Measurements from ENCODE around the gene PTRH2. TPM values are rescaled to one million over a fixed set of nuclear protein-coding genes. Genes with fewer than 3 reads are reported as not detected.

PTRH2 gene
- total RNA-seq, 1 experiment from 2014 or later = 40.8 TPM

DNA sequence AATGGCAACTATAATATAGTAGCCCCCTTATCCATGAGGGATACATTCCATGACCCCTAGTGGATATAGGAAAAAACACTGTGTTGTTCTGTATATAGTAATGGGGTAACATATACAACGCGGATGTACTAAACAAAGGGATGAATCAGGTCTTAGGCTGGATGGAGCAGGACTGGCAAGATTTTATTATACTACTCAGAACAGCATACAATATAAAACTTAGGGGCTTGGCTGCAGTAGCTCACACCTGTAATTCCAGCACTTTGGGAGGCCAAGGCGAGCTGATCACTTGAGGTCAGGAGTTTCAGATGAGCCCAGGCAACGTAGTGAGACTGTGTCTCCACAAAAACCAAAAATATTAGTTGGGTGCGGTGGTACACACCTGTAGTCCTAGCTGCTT lies 27.0 kb upstream of the PTRH2 start:
- Mint-ChIP-seq H3K9me3 (no peaks in the 10 kb centered on the region), H3K27me3 (ENCODE audit: low read depth) (no peaks in the 10 kb centered on the region), H3K4me3 (no peak overlapping the region), H3K4me1 (no peaks in the 10 kb centered on the region), H3K36me3 (ENCODE audit: insufficient read depth in 1 of 3, low read depth in 3 of 3) (peaks cover 0 to 16% (median 0%) of the 10 kb centered on the region in 3 experiments; a peak in 3 of 7 replicates), H3K27ac (no peak overlapping the region)
- no peak overlapping the region for H3K23ac ChIP-seq (ENCODE audit: insufficient read length, low read depth, low read length)
- no peak overlapping the region for H3T11ph ChIP-seq (ENCODE audit: low read length)
- no peak overlapping the region for H2BK120ac ChIP-seq (ENCODE audit: low read depth, low read length, poor library complexity, severe bottlenecking)
- no peak overlapping the region for H2BK12ac ChIP-seq (ENCODE audit: insufficient read length, low read depth, low read length)
- no peaks in the 10 kb centered on the region for H3K4me1 ChIP-seq (ENCODE audit: insufficient read depth, low read length)
- no peak overlapping the region for H2BK20ac ChIP-seq (ENCODE audit: low read depth, low read length, poor library complexity, severe bottlenecking)
- H3K56ac ChIP-seq (ENCODE audit: insufficient read length, low read depth, low read length) = no peak overlapping the region
- H3K23me2 ChIP-seq (ENCODE audit: insufficient read length, low read depth, low read length, poor library complexity, severe bottlenecking) = no peaks in the 10 kb centered on the region
- no peak overlapping the region for H4K91ac ChIP-seq (ENCODE audit: insufficient read length, low read depth, low read length)
- H3K27ac ChIP-seq (ENCODE audit: insufficient read length, low read depth, low read length) = no peak overlapping the region
- no peak overlapping the region for H3K4ac ChIP-seq (ENCODE audit: low read depth, low read length)
- no peaks in the 10 kb centered on the region for H4K20me1 ChIP-seq (ENCODE audit: control insufficient read depth, insufficient read depth, insufficient read length)
- H3K18ac ChIP-seq (ENCODE audit: insufficient read length, low read depth, low read length) = no peak overlapping the region
- WGBS (ENCODE audit: extremely low coverage, insufficient read length, low lambda C conversion rate) = no CpG with 5 or more reads among the region's 5 CpGs
- no peaks in the 10 kb centered on the region for H3K79me2 ChIP-seq (ENCODE audit: insufficient read depth, low read length)
- H3K14ac ChIP-seq (ENCODE audit: insufficient read depth, low read length) = no peak overlapping the region
- no peak overlapping the region for H3K4me2 ChIP-seq (ENCODE audit: insufficient read depth, insufficient read length, low read length)
- no peak overlapping the region for H2AFZ ChIP-seq (ENCODE audit: low read length)
- H2AK5ac ChIP-seq (ENCODE audit: insufficient read length, low read length) = no peak overlapping the region
- H3K9ac ChIP-seq (ENCODE audit: extremely low read depth, insufficient read length, low read length) = no peak overlapping the region
- H4K8ac ChIP-seq (replicated peaks; ENCODE audit: insufficient read length, low read depth, low read length) = no peak overlapping the region
- no peak overlapping the region for H2BK15ac ChIP-seq (ENCODE audit: low read depth, low read length)
- no peak overlapping the region for H2BK5ac ChIP-seq (ENCODE audit: insufficient read length, low read length)
- H3K27me3 ChIP-seq (ENCODE audit: insufficient read depth, low read length) = no peaks in the 10 kb centered on the region
- no peak for DNase-seq
- TF ChIP-seq, protein P1, sequence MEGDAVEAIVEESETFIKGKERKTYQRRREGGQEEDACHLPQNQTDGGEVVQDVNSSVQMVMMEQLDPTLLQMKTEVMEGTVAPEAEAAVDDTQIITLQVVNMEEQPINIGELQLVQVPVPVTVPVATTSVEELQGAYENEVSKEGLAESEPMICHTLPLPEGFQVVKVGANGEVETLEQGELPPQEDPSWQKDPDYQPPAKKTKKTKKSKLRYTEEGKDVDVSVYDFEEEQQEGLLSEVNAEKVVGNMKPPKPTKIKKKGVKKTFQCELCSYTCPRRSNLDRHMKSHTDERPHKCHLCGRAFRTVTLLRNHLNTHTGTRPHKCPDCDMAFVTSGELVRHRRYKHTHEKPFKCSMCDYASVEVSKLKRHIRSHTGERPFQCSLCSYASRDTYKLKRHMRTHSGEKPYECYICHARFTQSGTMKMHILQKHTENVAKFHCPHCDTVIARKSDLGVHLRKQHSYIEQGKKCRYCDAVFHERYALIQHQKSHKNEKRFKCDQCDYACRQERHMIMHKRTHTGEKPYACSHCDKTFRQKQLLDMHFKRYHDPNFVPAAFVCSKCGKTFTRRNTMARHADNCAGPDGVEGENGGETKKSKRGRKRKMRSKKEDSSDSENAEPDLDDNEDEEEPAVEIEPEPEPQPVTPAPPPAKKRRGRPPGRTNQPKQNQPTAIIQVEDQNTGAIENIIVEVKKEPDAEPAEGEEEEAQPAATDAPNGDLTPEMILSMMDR (conservative IDR thresholded peaks at IDR 0.05) = no peak
- no peak overlapping the region for H4K5ac ChIP-seq (ENCODE audit: insufficient read length, low read depth, low read length)
- no peaks in the 10 kb centered on the region for H3K9me3 ChIP-seq (ENCODE audit: control insufficient read depth, low read depth, low read length)
- no peaks in the 10 kb centered on the region for H3K79me1 ChIP-seq (ENCODE audit: insufficient read depth, low read depth, low read length, poor library complexity, severe bottlenecking)
